GM12864 (cell line): ENCODE results near the gene RTN1.

Experiments used
- DNase-seq: peaks from one replicate; pipeline ENCODE4 v3.0.0-alpha.2; 2011; ENCODE audit warnings: low read depth
- H3K4me3 ChIP-seq: 2 replicates; pipeline ENCODE4 v1.5.1; 2011; ENCODE audit warnings: mild to moderate bottlenecking, low read depth, low read length, control low read depth
- CTCF ChIP-seq: IDR thresholded peaks from 2 replicates; pipeline ENCODE4 v1.5.1; 2011; ENCODE audit warnings: low read depth, mild to moderate bottlenecking, moderate library complexity, low read length, control low read depth, inconsistent platforms; ENCODE audit errors: missing control alignments

Gene RTN1

GRCh38 chr14:59755409-59756135, 115.0 kb downstream of the RTN1 start:
- H3K4me3 ChIP-seq: no peak overlapping the region
- no peak for TF ChIP-seq CTCF
- no peak for DNase-seq

- no peak for DNase-seq
- H3K4me3 ChIP-seq: no peak overlapping the region
- TF ChIP-seq CTCF: no peak
Observed at GRCh38 chr14:59754256-59754655, 116.3 kb downstream of the RTN1 start.

GRCh38 chr14:59753512-59753911, 117.1 kb downstream of the RTN1 start:
- H3K4me3 ChIP-seq: no peak overlapping the region
- DNase-seq: no peak
- no peak for TF ChIP-seq CTCF

GRCh38 chr14:59751578-59751977, 119.0 kb downstream of the RTN1 start:
- no peak overlapping the region for H3K4me3 ChIP-seq
- no peak for TF ChIP-seq CTCF
- DNase-seq: no peak

GRCh38 chr14:59739794-59740193, 130.8 kb downstream of the RTN1 start:
- no peak overlapping the region for H3K4me3 ChIP-seq
- no peak for TF ChIP-seq CTCF
- DNase-seq: no peak

- H3K4me3 ChIP-seq: no peak overlapping the region
- DNase-seq: no peak
- TF ChIP-seq CTCF: no peak
Observed at GRCh38 chr14:59728304-59728703, 142.3 kb downstream of the RTN1 start.

GRCh38 chr14:59727073-59727661, 143.4 kb downstream of the RTN1 start:
- no peak for DNase-seq
- TF ChIP-seq CTCF: no peak
- H3K4me3 ChIP-seq: no peak overlapping the region
